Caco-2 (cell line): ENCODE measurements around the gene FLNA. TPM values are rescaled to one million over a fixed set of nuclear protein-coding genes. Genes with fewer than 3 reads are reported as not detected.
A peak's percentile ranks its signal among the peaks of the same experiment; 100 is the strongest.

Experiments
- BruUV-seq: library from RNA; stranded (reverse); fragments of 400-500 nt; replicated peaks from 2 replicates; lab custom pipeline; 2021; lab: Mats Ljungman, UMichigan
- CTCF ChIA-PET: fragments of 300-600 bp; sonication (Branson Sonifier 250); formaldehyde crosslinking; loops from one replicate; lab custom pipeline; 2022; ENCODE audit warnings: antibody characterized with exemption; lab: Charles Lee
- POLR2A ChIA-PET: fragments of 300-600 bp; sonication (Branson Sonifier 250); formaldehyde crosslinking; loops from one replicate; lab custom pipeline; 2022; ENCODE audit warnings: antibody characterized with exemption; lab: Charles Lee
- DNase-seq, 2 experiments: peaks; one replicate each; pipeline versions ENCODE4 v3.0.0 to v3.0.0-alpha.2; 2020 to 2022
- H3K27me3 ChIP-seq: replicated peaks from 2 replicates; pipeline ENCODE4 v1.6.0; 2011; ENCODE audit warnings: low read length; ENCODE audit not compliant: control insufficient read depth, insufficient read depth
- H3K36me3 ChIP-seq: 2 replicates; pipeline ENCODE4 v1.5.1; 2011; ENCODE audit warnings: low read length; ENCODE audit not compliant: control insufficient read depth, insufficient read depth
- H3K4me1 ChIP-seq: fragments of 250-450 bp; sonication (Bioruptor Pico); 2 replicates; pipeline ENCODE4 v1.5.1; 2020; ENCODE audit warnings: mild to moderate bottlenecking
- H3K4me3 ChIP-seq: 2 replicates; pipeline ENCODE4 v1.5.1; 2011; ENCODE audit warnings: low read depth, mild to moderate bottlenecking, control low read depth, low read length
- H3K9me3 ChIP-seq: fragments of 250-450 bp; sonication (Bioruptor Pico); 2 replicates; pipeline ENCODE4 v1.5.1; 2020; ENCODE audit warnings: mild to moderate bottlenecking, moderate library complexity
- H3K27ac Mint-ChIP-seq: one replicate; pipeline ENCODE4 v1.8.0; 2022; ENCODE audit warnings: mixed read lengths; ENCODE audit not compliant: unreplicated experiment
- H3K27me3 Mint-ChIP-seq: one replicate; pipeline ENCODE4 v1.8.0; 2022; ENCODE audit warnings: mixed read lengths; ENCODE audit not compliant: insufficient read depth, unreplicated experiment
- H3K36me3 Mint-ChIP-seq: one replicate; pipeline ENCODE4 v1.8.0; 2022; ENCODE audit warnings: mild to moderate bottlenecking, mixed read lengths; ENCODE audit not compliant: insufficient read depth, unreplicated experiment
- H3K4me1 Mint-ChIP-seq: one replicate; pipeline ENCODE4 v1.8.0; 2022; ENCODE audit warnings: low read depth, mixed read lengths; ENCODE audit not compliant: unreplicated experiment
- H3K4me3 Mint-ChIP-seq: one replicate; pipeline ENCODE4 v1.8.0; 2022; ENCODE audit warnings: mild to moderate bottlenecking, moderate library complexity, mixed read lengths; ENCODE audit not compliant: unreplicated experiment
- H3K9me3 Mint-ChIP-seq: one replicate; pipeline ENCODE4 v1.8.0; 2022; ENCODE audit warnings: mixed read lengths; ENCODE audit not compliant: unreplicated experiment
- CTCF ChIP-seq, 2 experiments: fragments of 200-600 bp in 1 of 2; IDR thresholded peaks; 1 replicate in 1 of 2; 2 replicates in 1 of 2; pipeline versions ENCODE4 v1.5.1 to v1.8.0; 2011 to 2022; ENCODE audit warnings: antibody characterized with exemption in 1 of 2, control low read depth in 1 of 2, inconsistent platforms in 1 of 2, low read depth in 1 of 2, low read length in 1 of 2, mild to moderate bottlenecking in 1 of 2, moderate library complexity in 1 of 2; ENCODE audit not compliant: insufficient read depth in 1 of 2, severe bottlenecking in 1 of 2, unreplicated experiment in 1 of 2
- intact Hi-C: fragments of 100-400 bp; cut with micrococcal nuclease; formaldehyde crosslinking; loops from one replicate; pipeline ENCODE4 v1.10.0; 2022; ENCODE audit not compliant: unreplicated experiment
- total RNA-seq: library from RNA; stranded (reverse); gene quantifications from 2 replicates; pipeline ENCODE4 v1.2.3, GENCODE V29; 2022

Gene FLNA
- total RNA-seq, 1 experiment from 2014 or later = 546 TPM

GRCh38 chrX:154309041-154309775 is 65.2 kb downstream of the FLNA start:
- Histone ChIP-seq H3K27me3 (no peaks in the 10 kb centered on the region), H3K36me3 (no peaks in the 10 kb centered on the region), H3K4me3 (no peak overlapping the region), H3K4me1 (no peaks in the 10 kb centered on the region), H3K9me3 (no peaks in the 10 kb centered on the region)
- no peak overlapping the region for H3K4me3 Mint-ChIP-seq
- intact Hi-C loops = no loop called here
- peaks cover 3% of the 10 kb centered on the region for H3K27me3 Mint-ChIP-seq
- no peaks in the 10 kb centered on the region for H3K9me3 Mint-ChIP-seq
- POLR2A ChIA-PET = no interaction called here
- no peaks in the 10 kb centered on the region for H3K36me3 Mint-ChIP-seq
- H3K4me1 Mint-ChIP-seq = no peaks in the 10 kb centered on the region
- BruUV-seq = no TSS peak
- no peak for TF ChIP-seq CTCF (IDR thresholded peaks at IDR 0.05; ENCODE audit: insufficient read depth in 1 of 2, low read depth in 1 of 2, low read length in 1 of 2, severe bottlenecking in 1 of 2, unreplicated experiment in 1 of 2)
- no peak for DNase-seq
- no peak overlapping the region for H3K27ac Mint-ChIP-seq
- CTCF ChIA-PET = no interaction called here

- no peaks in the 10 kb centered on the region for H3K4me1 ChIP-seq
- H3K27me3 ChIP-seq = no peaks in the 10 kb centered on the region
- H3K9me3 Mint-ChIP-seq = no peaks in the 10 kb centered on the region
- intact Hi-C loops = no loop called here
- CTCF ChIA-PET = interaction anchor here (0.6 kb wide), 1 partner anchor 159 kb away, joined by 3 read pairs; no protein-coding TSS in a partner anchor
- peak; percentile 50 to 64 for DNase-seq
- POLR2A ChIA-PET = no interaction called here
- no peaks in the 10 kb centered on the region for H3K36me3 Mint-ChIP-seq
- H3K4me3 Mint-ChIP-seq = no peak overlapping the region
- no peak overlapping the region for H3K4me3 ChIP-seq
- H3K4me1 Mint-ChIP-seq = no peaks in the 10 kb centered on the region
- no peaks in the 10 kb centered on the region for H3K36me3 ChIP-seq
- H3K27ac Mint-ChIP-seq = no peak overlapping the region
- H3K27me3 Mint-ChIP-seq = peaks cover 7% of the 10 kb centered on the region
- no TSS peak for BruUV-seq
- H3K9me3 ChIP-seq = no peaks in the 10 kb centered on the region
- TF ChIP-seq CTCF (IDR thresholded peaks at IDR 0.05; ENCODE audit: insufficient read depth in 1 of 2, low read depth in 1 of 2, low read length in 1 of 2, severe bottlenecking in 1 of 2, unreplicated experiment in 1 of 2) = peak; percentile 58 to 59
These were observed 66.1 kb downstream of the FLNA start for GRCh38 chrX:154308108-154308946.

GRCh38 chrX:154307202-154307601 is 67.2 kb downstream of the FLNA start:
- ChIA-PET POLR2A (no interaction called here), CTCF (no interaction called here)
- no peak for TF ChIP-seq CTCF (IDR thresholded peaks at IDR 0.05; ENCODE audit: insufficient read depth in 1 of 2, low read depth in 1 of 2, low read length in 1 of 2, severe bottlenecking in 1 of 2, unreplicated experiment in 1 of 2)
- no peak overlapping the region for H3K4me3 ChIP-seq
- no peak overlapping the region for H3K4me3 Mint-ChIP-seq
- peaks cover 7% of the 10 kb centered on the region for H3K27me3 Mint-ChIP-seq
- H3K9me3 Mint-ChIP-seq = no peaks in the 10 kb centered on the region
- H3K4me1 Mint-ChIP-seq = no peaks in the 10 kb centered on the region
- no peaks in the 10 kb centered on the region for H3K36me3 ChIP-seq
- no peak for DNase-seq
- BruUV-seq = no TSS peak
- no peak overlapping the region for H3K27ac Mint-ChIP-seq
- H3K4me1 ChIP-seq = no peaks in the 10 kb centered on the region
- no peaks in the 10 kb centered on the region for H3K27me3 ChIP-seq
- H3K36me3 Mint-ChIP-seq = no peaks in the 10 kb centered on the region
- intact Hi-C loops = no loop called here
- H3K9me3 ChIP-seq = no peaks in the 10 kb centered on the region
